HG03442 (cell line): ENCODE results near the gene PGA5.
A peak's percentile ranks its signal among the peaks of the same experiment; 100 is the strongest.
"Not testable (repeated sequence)": the region's sequence is repeated elsewhere in the genome, so short reads cannot be mapped to it uniquely, and the experiment has no call there.

ENCODE experiments used
- ATAC-seq: cut with Tn5 transposase; IDR thresholded peaks from one replicate; pipeline ENCODE4 v1.9.1; 2021; ENCODE audit warnings: mild to moderate bottlenecking, moderate library complexity; ENCODE audit not compliant: unreplicated experiment

Gene PGA5

GRCh38 chr11:61226457-61227137, 14.4 kb upstream of the PGA5 start:
- ATAC-seq, result not testable (repeated sequence)

DNA sequence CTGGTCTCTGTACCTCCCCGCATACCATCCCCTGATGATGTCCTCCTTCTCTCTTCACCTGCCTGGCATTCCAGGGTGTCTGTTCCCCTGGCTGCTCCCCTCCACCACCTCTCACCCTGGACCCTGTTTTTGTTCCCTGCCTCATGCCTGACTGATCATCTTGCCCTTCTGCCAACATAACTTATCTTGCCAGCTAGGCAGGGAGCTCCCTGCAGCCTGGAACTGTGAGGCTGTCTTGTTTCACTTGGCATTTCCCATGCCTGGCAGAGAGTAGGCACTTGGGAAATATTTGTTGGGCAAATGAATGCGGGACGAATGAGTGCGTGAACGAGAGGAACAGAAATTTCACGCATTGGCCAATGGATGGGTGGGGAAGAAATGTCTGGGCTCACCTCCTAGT, 11.5 kb upstream of the PGA5 start:
- not testable (repeated sequence) for ATAC-seq

GRCh38 chr11:61231033-61231432, 9.9 kb upstream of the PGA5 start:
- ATAC-seq, result not testable (repeated sequence)

- ATAC-seq, result not testable (repeated sequence)
Observed at GRCh38 chr11:61231585-61231984, 9.4 kb upstream of the PGA5 start.

GRCh38 chr11:61232548-61233145, 8.3 kb upstream of the PGA5 start:
- not testable (repeated sequence) for ATAC-seq

GRCh38 chr11:61237130-61237529, 3.8 kb upstream of the PGA5 start:
- not testable (repeated sequence) for ATAC-seq

- not testable (repeated sequence) for ATAC-seq
Observed at GRCh38 chr11:61240288-61240687, 687 bp upstream of the PGA5 start.

GRCh38 chr11:61241526-61241925, 551 bp downstream of the PGA5 start:
- ATAC-seq, result not testable (repeated sequence)

GRCh38 chr11:61245284-61245964, 4.4 kb downstream of the PGA5 start:
- ATAC-seq, result not testable (repeated sequence)

- not testable (repeated sequence) for ATAC-seq
Observed at GRCh38 chr11:61248071-61248470, 7.1 kb downstream of the PGA5 start.

DNA sequence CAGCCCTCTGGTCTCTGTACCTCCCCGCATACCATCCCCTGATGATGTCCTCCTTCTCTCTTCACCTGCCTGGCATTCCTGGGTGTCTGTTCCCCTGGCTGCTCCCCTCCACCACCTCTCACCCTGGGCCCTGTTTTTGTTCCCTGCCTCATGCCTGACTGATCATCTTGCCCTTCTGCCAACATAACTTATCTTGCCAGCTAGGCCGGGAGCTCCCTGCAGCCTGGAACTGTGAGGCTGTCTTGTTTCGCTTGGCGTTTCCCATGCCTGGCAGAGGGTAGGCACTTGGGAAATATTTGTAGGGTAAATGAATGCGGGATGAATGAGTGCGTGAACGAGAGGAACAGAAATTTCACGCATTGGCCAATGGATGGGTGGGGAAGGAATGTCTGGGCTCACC, 8.2 kb downstream of the PGA5 start:
- ATAC-seq, result not testable (repeated sequence)

DNA sequence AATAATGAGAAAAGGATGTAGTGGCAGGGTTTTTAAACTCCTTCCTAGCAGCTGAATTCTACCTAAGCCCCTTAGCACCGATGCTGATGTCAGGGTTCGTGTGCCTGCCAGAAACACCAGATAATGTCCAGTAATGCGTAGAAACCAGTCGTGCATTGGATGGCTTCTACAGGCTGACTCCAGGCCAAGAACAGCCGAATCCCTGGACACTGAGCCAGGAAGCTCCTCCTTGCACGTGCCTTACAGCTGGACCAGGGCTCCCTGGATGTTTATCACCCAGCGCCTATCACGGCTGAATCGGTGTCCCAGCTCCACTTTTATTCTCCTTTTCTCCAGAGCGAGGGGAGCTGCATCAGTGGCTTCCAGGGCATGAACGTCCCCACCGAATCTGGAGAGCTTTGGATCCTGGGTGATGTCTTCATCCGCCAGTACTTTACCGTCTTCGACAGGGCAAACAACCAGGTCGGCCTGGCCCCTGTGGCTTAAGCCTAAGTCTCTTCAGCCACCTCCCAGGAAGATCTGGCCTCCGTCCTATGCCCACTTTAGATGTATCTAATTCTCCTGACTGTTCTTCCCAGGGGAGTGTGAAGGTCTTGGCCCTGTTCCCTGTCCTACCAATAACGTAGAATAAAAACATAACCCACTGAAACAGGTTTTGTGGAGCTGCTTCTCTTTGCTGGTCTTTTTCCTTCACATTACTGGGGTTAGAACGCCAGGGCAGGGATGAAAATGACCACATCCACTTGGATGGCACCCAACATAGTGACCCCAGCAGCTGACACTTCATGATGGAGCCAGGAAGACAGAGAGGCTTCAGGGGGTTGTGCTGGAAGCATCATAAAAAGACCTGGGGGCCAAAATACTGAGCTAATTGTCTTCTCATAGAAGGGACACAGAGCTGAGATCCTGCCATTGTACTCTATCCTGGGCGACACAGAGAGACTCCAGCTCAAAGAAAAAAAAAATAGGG, 10.1 kb downstream of the PGA5 start:
- ATAC-seq, result not testable (repeated sequence)

DNA sequence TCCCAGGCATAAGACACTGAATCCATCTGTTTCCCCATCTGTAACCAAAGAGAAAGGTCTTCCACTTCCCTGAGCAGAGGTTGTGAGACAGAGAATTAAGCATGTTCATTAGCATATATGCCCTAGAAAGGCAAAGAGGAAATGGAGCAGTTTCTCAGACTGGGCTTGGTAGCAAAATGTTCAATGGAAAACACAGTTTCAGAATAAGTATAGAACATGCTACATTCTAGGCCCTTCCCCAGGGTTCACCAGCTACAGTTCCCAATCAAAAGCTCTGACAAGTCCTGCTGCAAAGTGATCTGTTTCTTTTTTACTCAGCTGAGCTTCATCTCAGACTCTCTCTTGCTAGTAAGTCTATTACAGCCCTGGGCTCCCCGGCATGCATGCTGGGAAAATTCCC, 11.4 kb downstream of the PGA5 start:
- not testable (repeated sequence) for ATAC-seq

- peak; percentile 64 for ATAC-seq
Observed at GRCh38 chr11:61254403-61255025, 13.5 kb downstream of the PGA5 start.

GRCh38 chr11:61256710-61257482, 15.9 kb downstream of the PGA5 start:
- ATAC-seq, result no peak

GRCh38 chr11:61258546-61258945, 17.6 kb downstream of the PGA5 start:
- no peak for ATAC-seq

DNA sequence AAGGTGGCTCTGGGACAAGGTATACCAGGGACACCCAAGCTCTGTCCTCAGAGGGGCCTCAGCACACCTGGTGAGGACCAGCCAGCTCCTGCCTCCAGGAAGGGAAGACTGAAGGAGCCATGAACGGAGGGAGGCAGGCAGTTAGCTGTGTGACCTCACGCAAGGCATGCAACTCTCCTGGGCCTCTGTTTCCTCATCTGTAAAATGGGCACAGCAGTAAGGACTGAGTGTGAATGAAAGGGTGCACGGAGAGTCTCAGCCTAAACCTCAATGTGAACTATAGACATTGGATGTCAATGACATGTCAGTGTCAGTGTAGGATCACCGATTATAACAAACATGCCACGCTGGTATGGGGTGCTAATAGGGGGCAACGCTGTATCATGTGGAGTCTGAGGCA, 18.4 kb downstream of the PGA5 start:
- ATAC-seq, result no peak

- ATAC-seq, result no peak
Observed at GRCh38 chr11:61264371-61264770, 23.4 kb downstream of the PGA5 start.

DNA sequence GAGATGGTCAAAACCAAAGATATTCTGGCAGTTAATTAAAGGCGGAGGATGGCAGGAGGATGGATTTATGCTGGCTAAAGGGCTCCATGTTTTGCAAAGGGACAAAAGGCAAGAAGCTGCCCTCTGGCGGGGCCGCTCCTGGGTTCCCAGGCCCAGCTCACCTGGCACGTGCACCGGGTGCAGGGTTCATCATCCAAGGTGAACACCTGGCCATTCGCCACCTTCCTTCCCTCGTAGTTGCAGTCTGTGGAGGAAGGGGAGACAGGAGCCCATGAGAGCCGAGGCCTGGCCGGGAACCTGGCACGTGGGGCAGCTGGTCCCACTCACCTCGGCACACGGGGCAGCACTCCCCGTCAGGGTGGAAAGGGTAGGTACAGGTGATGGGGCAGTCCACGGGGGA, 23.8 kb downstream of the PGA5 start:
- ATAC-seq, result no peak

DNA sequence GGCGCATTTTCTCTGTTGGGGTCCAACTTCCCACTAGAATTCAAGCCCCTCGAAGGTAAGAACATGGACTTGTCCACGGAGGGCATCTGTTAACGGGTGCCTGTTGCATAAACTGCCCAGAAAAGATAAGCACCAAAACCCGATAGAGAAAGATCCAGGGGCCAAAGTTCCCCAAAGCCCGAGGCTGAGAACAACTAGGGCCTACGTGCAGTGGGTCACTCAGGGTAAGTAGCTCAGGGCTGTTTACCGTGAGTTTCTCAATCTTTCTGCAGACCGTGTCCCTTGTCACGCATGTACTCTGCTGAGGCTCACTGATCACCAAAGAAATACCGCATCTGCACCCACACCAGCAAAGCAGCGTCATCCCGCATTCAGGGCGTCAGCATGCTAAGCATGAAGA, 24.4 kb downstream of the PGA5 start:
- no peak for ATAC-seq
